C4-2B (cell line): Measurements from ENCODE around the gene NME7.

Experiments
- ZFX ChIP-seq: fragments of 450-650 bp; IDR thresholded peaks from 2 replicates; pipeline ENCODE4 v1.6.1; 2017
- TF ChIP-seq, protein P1 (sequence below): fragments of 450-650 bp; conservative IDR thresholded peaks from 2 replicates; pipeline ENCODE4 v1.5.1; 2017; ENCODE audit warnings: mild to moderate bottlenecking

GRCh38 chr1:169090900-169091311 is 276.7 kb downstream of the NME7 start:
- TF ChIP-seq, protein P1, sequence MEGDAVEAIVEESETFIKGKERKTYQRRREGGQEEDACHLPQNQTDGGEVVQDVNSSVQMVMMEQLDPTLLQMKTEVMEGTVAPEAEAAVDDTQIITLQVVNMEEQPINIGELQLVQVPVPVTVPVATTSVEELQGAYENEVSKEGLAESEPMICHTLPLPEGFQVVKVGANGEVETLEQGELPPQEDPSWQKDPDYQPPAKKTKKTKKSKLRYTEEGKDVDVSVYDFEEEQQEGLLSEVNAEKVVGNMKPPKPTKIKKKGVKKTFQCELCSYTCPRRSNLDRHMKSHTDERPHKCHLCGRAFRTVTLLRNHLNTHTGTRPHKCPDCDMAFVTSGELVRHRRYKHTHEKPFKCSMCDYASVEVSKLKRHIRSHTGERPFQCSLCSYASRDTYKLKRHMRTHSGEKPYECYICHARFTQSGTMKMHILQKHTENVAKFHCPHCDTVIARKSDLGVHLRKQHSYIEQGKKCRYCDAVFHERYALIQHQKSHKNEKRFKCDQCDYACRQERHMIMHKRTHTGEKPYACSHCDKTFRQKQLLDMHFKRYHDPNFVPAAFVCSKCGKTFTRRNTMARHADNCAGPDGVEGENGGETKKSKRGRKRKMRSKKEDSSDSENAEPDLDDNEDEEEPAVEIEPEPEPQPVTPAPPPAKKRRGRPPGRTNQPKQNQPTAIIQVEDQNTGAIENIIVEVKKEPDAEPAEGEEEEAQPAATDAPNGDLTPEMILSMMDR, result no peak
- TF ChIP-seq ZFX, result no peak
